B cell (primary cell): ENCODE data around the gene ENPP7.

ENCODE experiments used
- CTCF ChIP-seq: fragments of 200-600 bp; IDR thresholded peaks from one replicate; pipeline ENCODE4 v1.8.0; 2022; ENCODE audit warnings: antibody characterized with exemption, mild to moderate bottlenecking
- EZH2 ChIP-seq: IDR thresholded peaks from 2 replicates; pipeline ENCODE4 v1.6.1; 2012; ENCODE audit warnings: borderline replicate concordance, low read depth, mild to moderate bottlenecking, moderate library complexity, low read length; ENCODE audit not compliant: insufficient read depth, poor library complexity, severe bottlenecking

DNA sequence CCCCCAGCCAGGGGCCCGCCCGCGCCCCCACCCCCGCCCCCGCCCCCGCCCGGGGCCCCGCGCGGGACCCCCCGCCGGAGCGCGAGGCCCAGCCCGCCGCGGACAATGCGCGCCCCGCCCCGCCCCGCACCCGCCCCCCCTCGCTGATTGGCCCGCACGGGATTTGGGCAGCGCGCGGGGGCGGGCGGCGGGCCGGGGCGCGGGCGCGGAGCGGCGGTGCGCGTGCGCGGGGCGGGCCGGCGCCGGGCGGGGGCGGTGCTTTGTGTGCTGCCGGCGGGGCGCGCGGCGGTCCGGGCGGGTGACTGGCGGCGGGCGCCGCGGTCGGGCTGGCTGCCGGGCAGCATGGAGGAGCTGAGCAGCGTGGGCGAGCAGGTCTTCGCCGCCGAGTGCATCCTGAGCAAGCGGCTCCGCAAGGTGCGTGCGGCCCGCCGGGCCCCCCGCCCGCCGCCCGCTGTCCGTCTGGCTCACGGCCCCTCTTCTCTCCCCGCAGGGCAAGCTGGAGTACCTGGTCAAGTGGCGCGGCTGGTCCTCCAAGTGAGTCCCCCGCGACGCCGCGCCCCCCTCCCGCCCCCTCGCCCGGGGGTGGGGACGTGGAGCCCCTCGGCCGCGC, 47.3 kb downstream of the ENPP7 start, which contains the start of gene CBX2:
- TF ChIP-seq CTCF = no peak
- no peak for TF ChIP-seq EZH2
